Renal cortical epithelial cell (primary cell): ENCODE results near the gene SPRED2. TPM values are rescaled to one million over a fixed set of nuclear protein-coding genes. Genes with fewer than 3 reads are reported as not detected.
A peak's percentile ranks its signal among the peaks of the same experiment; 100 is the strongest.

ENCODE experiments used
- DNase-seq: peaks from one replicate; pipeline ENCODE4 v3.0.0-alpha.2; 2011; ENCODE audit warnings: low read depth
- total RNA-seq: library from RNA; depleted of rRNA; stranded (reverse); fragments of >200 nt; gene quantifications from 2 replicates; pipeline ENCODE4 v1.2.3, GENCODE V29; 2014

SPRED2 gene
- total RNA-seq, 1 donor from 2014 or later = 16.2 TPM

- DNase-seq = no peak
These were observed 121.3 kb downstream of the SPRED2 start for GRCh38 chr2:65311049-65311448.

DNA sequence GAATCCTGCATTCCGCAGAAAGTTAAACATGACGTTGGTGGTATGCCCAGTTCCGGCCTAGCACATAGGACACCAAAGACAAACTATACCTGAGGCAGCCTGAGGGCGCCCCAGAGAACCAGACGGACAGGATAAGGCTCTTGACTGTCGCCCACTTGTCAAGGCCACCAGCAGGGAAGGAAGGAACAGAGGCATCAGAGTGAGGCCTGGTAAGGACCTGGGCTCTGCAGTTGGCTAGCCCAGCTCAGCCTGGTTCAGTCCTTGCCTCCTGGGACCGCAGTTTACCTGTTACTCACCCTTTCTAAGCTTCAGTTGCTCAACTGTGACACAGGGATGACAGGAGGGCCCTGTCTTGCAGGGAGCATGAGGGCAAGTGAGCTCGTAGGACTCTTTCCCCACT lies 122.7 kb downstream of the SPRED2 start:
- DNase-seq = no peak

- no peak for DNase-seq
These were observed 126.5 kb downstream of the SPRED2 start for GRCh38 chr2:65305934-65306333.

DNA sequence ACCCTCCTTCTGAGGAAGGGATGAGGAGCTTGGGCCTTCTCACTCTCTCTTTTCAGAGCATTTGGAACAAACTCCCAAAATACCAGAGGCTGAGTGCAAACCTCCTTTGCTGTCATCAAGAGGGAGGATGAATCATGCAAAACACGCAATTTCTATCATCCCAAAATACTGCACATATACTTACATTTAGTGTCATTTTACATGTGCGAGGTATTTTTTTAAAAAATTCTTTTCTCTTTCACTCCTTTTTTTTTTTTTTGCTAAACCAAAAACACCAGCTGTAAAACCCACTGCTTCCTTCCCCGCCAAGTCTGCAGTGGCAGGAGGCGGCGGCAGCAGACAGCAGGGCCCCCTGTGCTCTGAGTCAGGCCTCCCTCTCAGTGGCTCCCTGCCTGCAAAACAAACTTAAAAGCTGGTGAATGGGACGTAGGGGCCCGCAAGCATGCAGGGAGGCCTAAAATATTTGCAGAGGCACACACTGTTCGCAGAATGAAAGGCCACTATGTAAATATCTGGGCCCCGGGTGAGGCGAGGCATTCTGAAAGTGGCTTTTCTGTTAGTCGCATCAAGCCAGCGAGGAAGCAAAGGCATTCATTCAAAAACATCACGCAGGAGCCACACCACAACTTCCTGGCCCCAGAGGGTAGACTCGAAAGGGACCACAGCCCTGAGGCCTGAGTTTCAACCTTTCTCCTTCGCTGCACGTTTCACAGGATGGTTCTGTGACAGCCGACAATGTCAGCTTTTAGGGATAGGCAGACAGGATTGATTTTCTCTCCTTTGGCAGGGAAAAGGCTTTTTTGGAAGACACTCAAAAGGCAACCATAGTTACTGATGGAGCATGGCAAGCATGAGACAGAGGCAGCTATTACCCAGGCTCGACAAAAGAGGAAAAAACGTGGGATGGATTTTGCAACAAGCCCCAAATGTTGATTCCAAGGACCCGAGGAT lies 131.4 kb downstream of the SPRED2 start:
- peak; percentile 36 for DNase-seq

DNA sequence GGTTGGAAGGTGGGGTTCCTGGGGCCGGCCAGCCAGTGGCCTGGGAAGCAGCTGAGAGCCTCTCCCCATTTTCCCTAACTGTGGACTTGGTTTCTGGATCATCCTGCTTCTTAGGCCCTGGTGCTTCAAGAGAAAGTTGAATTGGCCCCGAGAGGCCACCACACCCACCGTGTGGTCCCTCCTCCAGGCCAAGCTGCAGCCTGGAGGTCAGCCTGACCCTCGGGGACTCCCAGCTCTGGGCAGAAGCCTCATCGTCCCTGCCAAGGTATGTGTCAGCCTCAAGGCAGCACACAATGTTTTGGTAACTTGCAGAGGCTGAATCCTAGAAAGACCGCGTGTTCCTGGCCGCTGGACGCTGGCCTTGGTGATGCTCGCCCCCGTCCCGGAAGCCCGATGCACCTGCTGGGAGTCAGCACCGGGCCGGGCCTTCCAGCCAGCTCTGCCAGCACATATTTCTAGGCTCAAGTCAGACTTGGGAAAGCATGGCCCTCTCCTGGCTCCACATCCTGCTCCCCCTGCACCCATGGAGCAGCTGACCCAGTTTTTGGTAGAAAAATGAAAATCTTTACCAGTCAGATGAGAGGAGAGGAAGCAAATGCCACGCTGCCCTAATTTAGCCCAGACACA lies 132.2 kb downstream of the SPRED2 start:
- DNase-seq = no peak

GRCh38 chr2:65299246-65299645 lies 133.2 kb downstream of the SPRED2 start:
- peak; percentile 23 for DNase-seq

GRCh38 chr2:65298089-65298488 lies 134.3 kb downstream of the SPRED2 start:
- no peak for DNase-seq

DNA sequence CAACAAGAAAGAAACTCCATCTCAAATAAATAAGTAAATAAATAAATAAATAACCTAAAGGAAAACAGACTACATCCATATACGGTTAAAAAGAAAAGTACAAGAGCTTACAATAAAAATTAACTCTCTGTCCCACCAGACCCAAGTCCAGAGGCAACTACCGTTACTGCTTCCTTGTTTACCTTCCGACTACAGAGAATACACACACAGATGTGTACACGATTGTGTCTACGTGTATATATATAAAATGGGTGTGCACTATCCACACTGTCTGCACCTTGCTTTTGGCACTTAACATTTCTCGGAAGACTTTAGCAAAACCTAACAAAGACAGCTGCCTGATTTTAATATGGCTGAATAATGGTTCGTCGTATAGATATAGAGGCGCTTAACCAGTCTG lies 134.9 kb downstream of the SPRED2 start:
- DNase-seq = no peak

DNA sequence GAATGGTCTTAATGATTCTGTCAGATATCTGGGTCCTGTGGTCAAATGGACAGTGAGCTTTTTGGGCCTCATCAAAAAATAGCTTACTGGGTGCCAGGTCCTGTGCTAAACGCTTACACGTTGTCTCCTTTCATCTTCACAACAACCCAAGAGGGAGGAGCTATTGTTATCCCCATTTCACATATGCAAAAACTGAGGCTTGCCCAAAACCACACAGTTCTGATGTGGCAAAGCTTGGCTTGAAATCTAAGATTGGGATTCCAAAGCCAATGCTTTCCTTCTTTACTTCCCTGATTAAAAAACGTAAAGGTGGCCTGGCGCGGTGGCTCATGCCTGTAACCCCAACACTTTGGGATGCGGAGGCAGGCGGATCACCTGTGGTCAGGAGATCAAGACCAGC lies 135.4 kb downstream of the SPRED2 start:
- no peak for DNase-seq

DNA sequence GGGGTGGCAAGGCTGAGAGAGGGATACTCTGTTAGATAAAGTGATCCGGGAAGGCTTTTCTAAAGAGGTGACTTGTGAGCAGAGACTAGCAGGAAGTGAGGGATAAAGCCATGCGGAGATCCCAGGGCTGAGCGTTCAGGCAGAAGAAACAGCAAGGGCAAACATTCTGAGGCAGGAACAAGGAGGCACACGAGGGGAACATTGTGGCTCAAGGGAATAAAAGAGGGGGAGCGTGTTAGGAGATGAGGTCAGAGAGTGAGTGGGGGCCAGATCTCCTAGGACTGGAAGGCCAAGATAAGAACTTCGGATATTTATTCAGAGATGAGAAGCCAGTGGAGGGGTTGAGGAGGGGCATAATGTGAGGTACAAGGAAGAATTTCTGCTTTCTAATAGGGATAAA lies 137.7 kb downstream of the SPRED2 start:
- no peak for DNase-seq

DNA sequence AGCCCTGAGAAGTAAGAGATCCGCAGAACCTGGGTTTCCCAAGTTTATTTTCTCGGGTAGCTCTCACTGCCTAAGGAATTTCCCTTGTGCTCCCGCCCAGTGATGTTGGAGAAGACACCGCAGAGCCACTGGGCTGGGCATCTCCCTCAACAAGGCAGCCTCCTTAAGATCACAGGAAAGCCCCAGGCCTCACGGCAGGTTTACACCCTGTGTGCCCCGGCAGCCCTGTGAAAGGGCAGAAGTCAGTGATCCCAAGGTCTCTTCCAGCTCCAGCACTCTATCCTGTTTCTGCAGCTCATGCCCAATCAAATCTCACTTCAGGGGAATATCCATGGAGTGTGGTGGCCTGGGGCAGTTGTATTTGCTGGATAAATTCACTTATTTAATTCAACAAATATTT lies 138.3 kb downstream of the SPRED2 start:
- DNase-seq = no peak

DNA sequence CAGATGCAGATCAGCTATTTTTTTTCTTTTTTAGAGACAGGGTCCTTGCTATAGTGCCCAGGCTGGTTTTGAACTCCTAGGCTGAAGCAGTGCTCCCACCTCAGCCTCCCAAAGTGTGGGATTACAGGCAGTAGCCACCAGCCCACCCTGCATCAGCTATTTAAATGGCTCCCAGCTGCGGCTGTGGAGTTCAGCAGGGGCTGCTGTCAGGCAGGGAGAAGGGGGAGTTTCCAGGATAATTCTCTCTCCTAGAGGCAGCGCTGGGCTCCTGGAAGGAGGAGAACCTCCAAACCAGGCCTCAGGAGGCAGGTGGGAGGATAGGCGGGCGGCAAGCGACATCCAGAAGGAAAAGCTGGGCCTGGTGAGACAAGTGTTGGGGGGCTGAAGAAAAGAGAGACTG lies 139.0 kb downstream of the SPRED2 start:
- no peak for DNase-seq

DNA sequence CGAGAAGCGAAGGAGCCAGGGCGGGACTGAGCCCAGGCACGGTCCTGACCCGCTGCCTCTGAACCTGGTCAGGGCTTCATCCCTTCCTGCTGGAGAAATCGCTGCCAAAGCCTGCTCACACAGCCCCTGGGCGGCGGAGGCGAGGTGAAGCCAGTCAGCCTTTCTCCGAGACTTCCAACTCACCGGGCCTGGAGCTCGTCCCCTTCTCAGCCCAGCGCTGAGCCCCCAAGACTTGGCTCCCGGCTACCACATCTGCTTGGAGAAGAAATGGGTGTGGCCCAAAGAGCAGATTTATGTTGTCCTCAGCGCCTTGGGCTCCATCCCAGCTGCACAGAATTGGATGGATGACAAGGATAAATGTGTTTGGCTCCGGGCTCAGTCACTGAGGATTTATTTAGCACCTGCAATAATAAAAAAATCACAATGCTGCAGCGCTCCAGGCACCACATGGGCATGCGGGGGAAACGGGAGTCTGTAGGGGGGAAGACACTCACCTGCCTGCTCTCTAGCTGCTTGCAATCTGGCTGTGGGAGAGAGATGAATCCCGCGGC lies 139.9 kb downstream of the SPRED2 start:
- DNase-seq = no peak

GRCh38 chr2:65292106-65292400 lies 140.3 kb downstream of the SPRED2 start:
- no peak for DNase-seq

DNA sequence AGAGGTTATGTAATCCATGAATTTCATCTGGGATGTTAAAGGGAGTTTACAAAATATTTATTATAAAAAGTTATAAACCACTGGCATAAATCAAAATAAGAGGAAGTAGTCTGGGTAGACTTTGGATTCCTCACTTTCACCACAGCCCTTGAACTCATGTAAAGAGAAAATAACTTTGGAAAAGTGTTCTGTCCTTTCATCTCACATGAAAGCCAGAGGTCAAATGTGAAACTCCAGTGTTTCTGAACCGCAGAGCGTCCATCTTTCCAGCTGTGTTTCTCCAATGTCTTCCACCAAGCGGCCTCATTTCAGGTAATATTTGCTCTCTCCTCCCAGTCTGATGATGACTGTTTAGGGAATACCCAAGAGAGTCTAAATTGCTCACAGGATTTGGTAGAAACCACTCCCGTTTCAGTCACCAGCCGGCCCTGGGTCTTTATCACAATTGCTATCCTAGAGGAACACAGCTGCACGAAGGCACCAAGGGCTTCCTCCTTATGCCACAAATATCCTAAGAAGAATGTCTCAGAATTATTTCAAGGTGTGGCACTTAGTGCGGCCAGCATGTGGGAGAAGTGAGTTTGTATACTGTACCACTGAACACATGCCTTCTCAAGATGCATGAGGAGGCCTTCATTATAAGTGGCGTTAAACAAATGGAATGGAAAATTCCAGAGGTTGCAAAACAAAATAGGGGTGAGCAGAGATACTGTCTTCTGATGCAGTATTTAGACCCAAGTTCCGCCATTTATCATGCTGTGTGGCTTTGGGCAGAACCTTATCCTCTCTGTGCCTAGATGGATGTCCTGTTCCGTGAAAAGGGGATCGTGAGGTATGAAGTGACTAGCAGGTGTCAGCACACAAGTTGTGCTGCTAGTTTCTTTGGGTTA lies 140.9 kb downstream of the SPRED2 start:
- no peak for DNase-seq

DNA sequence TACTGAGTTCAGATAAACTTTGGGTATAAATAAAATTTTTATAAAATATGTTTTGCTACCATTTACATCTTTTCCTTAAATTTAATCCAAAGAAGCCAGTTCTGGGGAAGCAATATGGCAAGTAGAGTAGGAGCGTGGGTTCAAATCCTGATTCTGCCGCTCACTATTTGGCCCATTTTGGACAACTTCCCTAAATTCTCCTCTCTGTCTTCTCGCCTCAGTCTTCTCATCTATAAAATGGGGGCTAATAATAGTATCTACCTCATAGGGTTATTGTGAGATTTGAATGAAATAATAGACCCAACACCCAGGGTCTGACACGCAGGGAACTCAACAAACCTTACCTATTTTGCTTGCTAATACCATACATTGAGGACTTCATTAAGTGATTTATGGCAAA lies 145.0 kb downstream of the SPRED2 start:
- DNase-seq = no peak

- peak; percentile 31 for DNase-seq
These were observed 149.8 kb downstream of the SPRED2 start for GRCh38 chr2:65282477-65283053.

DNA sequence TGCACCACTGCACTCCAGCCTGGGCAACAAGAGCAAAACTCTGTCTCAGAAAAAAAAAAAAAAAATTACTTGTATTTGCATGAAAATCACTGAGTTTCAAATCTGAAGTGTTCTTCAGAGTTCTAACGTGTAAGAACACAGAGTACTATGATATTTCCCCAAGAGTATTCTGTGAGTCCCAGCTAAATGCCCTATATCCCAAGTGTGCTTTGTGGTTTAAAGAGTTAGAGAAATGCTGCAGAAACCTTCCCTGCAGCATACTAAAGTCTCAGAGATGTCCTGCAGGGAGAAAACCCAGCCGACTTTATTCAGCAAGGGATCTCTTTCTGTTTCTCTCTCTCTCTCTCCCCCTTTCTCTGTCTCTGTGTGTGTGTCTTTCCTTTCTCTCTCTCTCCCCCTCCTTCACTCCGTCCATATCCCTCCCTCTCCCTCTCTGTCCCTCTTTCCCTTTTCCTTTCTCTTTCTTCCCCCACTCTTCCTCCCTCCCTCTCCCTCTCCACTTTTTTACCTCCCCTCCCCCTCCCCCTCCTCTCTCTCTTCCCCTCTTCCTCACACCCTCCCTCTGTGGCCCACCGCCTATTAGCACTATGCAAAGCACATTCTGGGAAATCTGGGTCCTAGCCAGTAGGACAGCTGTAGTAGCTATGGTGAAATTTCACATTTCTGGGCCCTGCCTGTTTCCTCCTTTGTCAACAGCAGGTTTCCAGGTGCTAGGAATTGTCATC lies 150.6 kb downstream of the SPRED2 start:
- peak; percentile 21 for DNase-seq

DNA sequence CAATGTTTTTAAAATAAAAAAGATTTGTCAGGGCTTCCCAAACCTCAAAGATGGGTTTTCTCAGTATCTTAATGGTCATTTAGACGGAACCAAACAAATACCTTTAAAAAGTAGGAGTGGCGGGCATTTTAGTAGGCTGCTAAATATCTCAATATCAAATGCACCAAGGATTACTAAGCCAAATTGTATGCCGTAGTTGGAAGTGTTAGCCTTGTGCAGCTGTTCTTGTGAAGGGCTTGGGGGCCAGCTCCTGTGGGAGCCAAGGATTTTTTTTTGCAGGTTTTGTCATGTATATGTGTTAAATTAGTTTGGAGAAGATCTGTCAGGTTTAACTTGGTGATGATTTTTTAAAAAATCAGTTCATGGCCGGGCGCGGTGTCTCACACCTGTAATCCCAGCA lies 152.6 kb downstream of the SPRED2 start:
- no peak for DNase-seq

DNA sequence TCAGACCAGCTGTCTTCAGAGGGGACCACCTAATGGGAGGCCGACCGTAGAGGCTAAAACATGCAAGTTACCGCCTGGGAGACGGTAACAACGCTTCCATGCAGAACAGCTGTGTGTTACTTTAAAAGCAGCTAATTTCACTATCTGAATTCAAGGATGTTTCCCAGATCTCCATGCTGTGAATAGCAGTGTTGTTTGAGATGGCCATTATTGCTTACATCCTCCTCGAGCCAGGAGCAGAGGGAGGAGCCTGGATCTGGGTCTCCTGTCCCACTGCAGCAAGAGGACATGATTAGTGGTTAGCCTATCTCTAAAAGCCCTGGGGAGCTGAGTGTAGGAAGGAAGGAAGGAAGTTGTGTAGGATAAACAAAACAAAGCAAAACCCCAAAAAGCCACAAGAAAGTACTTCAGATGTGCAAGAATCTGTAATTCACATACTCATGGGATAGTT lies 153.8 kb downstream of the SPRED2 start:
- no peak for DNase-seq
